ENCODE results near the gene IFITM5. TPM values are rescaled to one million over a fixed set of nuclear protein-coding genes. Genes with fewer than 3 reads are reported as not detected.
"Not testable (repeated sequence)": the region's sequence is repeated elsewhere in the genome, so short reads cannot be mapped to it uniquely, and the experiment has no call there.

The IFITM5 gene
- total RNA-seq, 1 experiment from 2014 or later, result not detected

DNA sequence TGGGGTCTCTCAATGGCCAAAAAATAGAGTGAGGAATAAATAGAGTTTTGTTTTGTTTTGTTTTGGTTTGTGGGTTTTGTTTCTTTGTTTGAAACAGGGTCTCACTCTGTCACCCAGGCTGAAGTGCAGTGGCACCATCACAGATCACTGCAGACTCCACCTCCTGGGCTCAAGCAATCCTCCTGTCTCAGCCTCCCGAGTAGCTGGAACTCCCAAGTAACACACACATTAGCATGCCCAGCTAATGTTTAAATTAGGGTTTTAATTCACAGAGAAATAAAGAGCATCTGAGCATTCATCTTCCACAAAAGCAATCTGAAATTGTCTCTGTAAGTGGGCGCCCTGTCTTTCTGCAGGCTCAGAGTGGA is 30.5 kb upstream of the IFITM5 start:
- in situ Hi-C loops (cut with HindIII; ENCODE audit: low pct_unique_long_range_greater_than_20kb, low sequenced_read_pairs), result no loop called here
- no peak for DNase-seq (ENCODE audit: low read depth)

DNA sequence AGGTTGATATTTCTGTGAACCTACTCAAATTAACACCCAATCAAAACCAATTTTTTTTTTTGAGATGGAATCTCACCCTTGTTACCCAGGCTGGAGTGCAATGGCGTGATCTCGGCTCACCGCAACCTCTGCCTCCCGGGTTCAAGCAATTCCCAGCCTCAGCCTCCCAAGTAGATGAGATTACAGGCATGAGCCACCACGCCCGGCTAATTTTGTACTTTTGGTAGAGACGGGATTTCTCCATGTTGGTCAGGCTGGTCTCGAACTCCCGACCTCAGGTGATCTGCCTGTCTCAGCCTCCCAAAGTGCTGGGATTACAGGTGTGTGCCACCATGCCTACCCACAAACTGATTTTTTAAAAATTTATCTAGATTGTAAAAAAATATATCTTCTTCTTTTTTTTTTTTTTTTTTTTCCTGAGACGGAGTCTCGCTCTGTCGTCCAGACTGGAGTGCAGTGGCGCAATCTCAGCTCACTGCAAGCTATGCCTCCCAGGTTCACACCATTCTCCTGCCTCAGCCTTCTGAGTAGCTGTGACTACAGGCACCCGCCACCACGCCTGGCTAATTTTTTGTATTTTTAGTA is 29.3 kb upstream of the IFITM5 start:
- in situ Hi-C loops (cut with HindIII; ENCODE audit: low pct_unique_long_range_greater_than_20kb, low sequenced_read_pairs); DNase-seq (ENCODE audit: low read depth): not testable (repeated sequence)

GRCh38 chr11:328012-328411 is 28.7 kb upstream of the IFITM5 start:
- DNase-seq (ENCODE audit: low read depth), result no peak
- in situ Hi-C loops (cut with HindIII; ENCODE audit: low pct_unique_long_range_greater_than_20kb, low sequenced_read_pairs), result no loop called here

- no peak for DNase-seq (ENCODE audit: low read depth)
- in situ Hi-C loops (cut with HindIII; ENCODE audit: low pct_unique_long_range_greater_than_20kb, low sequenced_read_pairs), result no loop called here
Measured at GRCh38 chr11:327581-327923, 28.2 kb upstream of the IFITM5 start.

DNA sequence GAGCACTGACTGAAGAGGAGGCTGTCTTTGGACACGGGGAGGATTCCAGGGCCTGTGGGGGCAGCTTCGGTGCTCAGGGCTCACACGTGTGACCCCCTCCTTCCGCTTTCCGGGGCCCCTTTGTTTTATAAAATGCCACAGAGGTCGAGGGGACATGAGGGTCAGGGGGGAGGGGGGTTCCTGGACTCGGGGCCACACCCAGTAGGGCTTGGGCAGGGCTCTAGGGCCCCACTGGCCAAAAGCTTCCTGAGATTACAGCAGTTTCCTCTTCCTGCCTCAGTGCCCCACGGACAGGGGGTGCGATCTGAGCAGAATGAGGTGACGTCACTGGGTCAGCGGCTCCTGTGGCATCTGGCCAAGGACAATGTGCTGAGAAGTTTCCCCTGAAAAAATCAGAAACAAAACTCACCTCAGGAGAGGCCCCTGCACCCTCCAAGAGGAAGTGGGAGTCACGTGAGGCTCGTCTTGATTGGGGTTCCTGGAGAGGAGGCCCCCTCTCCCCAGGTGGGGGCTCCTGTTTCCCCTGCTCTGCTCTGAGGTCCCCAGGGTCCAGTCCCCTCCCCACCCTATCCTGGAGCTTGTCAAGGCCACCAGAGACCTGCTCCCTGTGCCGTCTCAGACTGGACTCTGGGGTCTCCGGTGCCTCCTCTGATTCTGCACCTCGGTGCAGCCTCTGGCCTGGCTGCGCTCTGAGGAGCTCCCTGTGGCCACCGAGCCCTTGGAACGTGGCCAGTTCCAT is 27.7 kb upstream of the IFITM5 start:
- in situ Hi-C loops (cut with HindIII; ENCODE audit: low pct_unique_long_range_greater_than_20kb, low sequenced_read_pairs), result no loop called here

DNA sequence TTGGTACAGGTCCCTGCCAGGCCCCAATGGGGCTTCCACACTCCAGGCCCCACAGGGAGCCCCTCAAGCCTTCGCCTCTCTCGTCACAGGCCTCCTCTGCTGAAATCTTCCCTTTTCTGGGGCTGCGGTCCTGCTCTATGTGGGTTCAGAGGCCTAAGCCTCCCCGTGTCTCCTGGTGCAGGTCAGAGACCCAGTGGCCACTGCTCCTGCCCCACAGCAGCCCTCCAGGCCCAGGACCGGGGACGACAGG is 27.2 kb upstream of the IFITM5 start:
- DNase-seq (ENCODE audit: low read depth), result no peak
- in situ Hi-C loops (cut with HindIII; ENCODE audit: low pct_unique_long_range_greater_than_20kb, low sequenced_read_pairs), result no loop called here

More for the DNA sequence above, 27.7 kb upstream of the IFITM5 start:
- no peak for DNase-seq (ENCODE audit: low read depth)

- DNase-seq (ENCODE audit: low read depth), result no peak
- in situ Hi-C loops (cut with HindIII; ENCODE audit: low pct_unique_long_range_greater_than_20kb, low sequenced_read_pairs), result no loop called here
Measured at GRCh38 chr11:325796-326591, 26.7 kb upstream of the IFITM5 start.

GRCh38 chr11:324593-325517 is 25.5 kb upstream of the IFITM5 start:
- in situ Hi-C loops (cut with HindIII; ENCODE audit: low pct_unique_long_range_greater_than_20kb, low sequenced_read_pairs); DNase-seq (ENCODE audit: low read depth): not testable (repeated sequence)

- no peak for DNase-seq (ENCODE audit: low read depth)
- in situ Hi-C loops (cut with HindIII; ENCODE audit: low pct_unique_long_range_greater_than_20kb, low sequenced_read_pairs), result no loop called here
Measured at GRCh38 chr11:324156-324555, 24.8 kb upstream of the IFITM5 start.

DNA sequence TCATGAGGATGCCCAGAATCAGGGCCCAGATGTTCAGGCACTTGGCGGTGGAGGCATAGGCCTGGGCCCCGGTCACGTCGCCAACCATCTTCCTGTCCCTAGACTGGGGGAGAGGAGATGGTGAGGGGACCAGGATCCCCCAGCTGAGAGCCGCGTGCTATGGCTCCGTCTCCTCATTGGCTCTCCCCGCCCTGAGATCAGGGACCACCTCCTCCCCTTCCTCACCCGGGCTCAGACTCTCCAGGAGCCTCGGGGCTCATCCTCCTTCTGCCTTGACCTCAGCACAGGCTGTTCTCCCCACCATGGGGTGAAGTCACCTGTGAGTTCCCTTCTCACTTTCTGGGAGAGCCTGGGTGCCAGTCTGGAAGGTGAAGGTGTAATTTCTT is 20.6 kb upstream of the IFITM5 start:
- in situ Hi-C loops (cut with HindIII; ENCODE audit: low pct_unique_long_range_greater_than_20kb, low sequenced_read_pairs); DNase-seq (ENCODE audit: low read depth): not testable (repeated sequence)

- peak; percentile 9 for DNase-seq (ENCODE audit: low read depth)
- in situ Hi-C loops (cut with HindIII; ENCODE audit: low pct_unique_long_range_greater_than_20kb, low sequenced_read_pairs), result not testable (repeated sequence)
Measured at GRCh38 chr11:319121-319887, 20.0 kb upstream of the IFITM5 start.

DNA sequence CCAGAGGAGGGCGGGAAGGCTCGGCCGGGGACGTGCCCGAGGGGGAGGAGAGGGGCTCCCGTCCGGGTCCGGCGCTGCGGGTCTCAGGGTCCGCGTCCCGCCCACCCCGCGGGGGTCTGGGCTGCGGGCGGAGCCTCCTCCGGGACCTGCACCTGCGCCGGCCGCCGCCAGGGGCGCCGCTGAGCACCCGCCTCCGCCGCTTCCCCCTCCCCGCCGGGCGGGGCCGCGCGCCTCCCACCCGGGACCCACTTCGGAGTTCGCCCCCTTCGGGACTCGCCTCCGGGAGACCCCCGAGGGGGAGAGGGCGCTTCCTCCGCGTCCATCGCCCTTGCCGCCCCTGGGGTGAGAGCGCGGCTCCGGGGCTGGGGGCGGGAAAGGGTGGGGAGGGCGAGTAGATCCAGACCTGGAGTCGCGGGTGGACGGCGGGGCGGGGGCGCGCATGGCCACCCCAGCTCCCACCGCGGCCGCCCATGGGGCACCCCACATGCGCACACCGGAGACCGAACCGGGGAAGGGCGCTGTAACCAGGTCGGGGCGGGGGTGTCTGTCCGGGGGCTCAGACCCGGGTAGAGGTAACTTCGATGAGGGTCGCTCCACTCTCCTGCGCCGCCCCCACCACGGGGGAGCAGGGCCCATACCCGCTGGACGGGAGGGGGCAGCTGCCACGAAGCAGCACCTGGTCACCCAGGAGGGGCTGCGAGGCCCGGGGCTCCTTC is 19.2 kb upstream of the IFITM5 start:
- DNase-seq (ENCODE audit: low read depth); in situ Hi-C loops (cut with HindIII; ENCODE audit: low pct_unique_long_range_greater_than_20kb, low sequenced_read_pairs): not testable (repeated sequence)

DNA sequence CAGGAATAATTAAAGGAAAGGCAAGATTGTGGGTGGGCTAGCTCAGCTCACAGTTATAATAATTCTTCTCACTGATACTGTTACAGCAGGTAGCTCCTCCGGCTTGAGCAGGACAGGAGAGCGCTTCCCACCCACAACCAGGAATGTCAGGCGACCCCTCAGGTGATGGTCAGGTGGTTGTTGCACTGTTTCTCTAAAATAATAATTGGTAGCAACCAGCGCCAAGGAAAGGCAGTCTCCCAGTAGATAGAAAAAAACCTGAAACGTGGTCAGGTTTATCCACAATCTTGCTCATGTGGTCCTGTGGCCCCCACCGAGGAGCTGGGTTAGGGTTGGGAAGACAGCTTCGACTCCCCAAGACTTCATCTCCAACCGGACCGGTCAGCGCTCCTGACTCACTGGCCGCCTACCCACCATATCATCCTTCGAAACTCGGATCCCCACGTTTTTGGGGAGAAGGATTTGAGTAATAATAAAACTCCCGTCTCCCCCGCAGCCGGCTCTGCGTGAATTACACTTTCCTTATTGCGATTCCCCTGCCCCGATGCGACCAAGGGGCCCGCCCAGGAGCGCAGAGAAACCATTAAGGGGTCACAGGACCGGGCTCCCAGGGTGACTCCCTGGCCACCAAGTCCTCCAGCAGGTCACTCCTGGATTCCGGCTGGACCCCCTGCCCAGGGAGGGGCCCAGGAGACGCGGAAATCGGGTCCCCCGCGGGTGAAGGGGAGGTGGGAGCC is 18.5 kb upstream of the IFITM5 start:
- in situ Hi-C loops (cut with HindIII; ENCODE audit: low pct_unique_long_range_greater_than_20kb, low sequenced_read_pairs); DNase-seq (ENCODE audit: low read depth): not testable (repeated sequence)

- in situ Hi-C loops (cut with HindIII; ENCODE audit: low pct_unique_long_range_greater_than_20kb, low sequenced_read_pairs), result no loop called here
- no peak for DNase-seq (ENCODE audit: low read depth)
Measured at GRCh38 chr11:316891-317301, 17.6 kb upstream of the IFITM5 start.

- in situ Hi-C loops (cut with HindIII; ENCODE audit: low pct_unique_long_range_greater_than_20kb, low sequenced_read_pairs), result no loop called here
Measured at GRCh38 chr11:316031-316701, 16.8 kb upstream of the IFITM5 start.

GRCh38 chr11:315516-315994 is 16.2 kb upstream of the IFITM5 start:
- no peak for DNase-seq (ENCODE audit: low read depth)
- in situ Hi-C loops (cut with HindIII; ENCODE audit: low pct_unique_long_range_greater_than_20kb, low sequenced_read_pairs), result no loop called here

More at GRCh38 chr11:316031-316701, 16.8 kb upstream of the IFITM5 start:
- no peak for DNase-seq (ENCODE audit: low read depth)

Data from Caki2 (cell line).